Spleen (tissue), 11 donors: ENCODE measurements around the gene NKX1-1. TPM values are rescaled to one million over a fixed set of nuclear protein-coding genes. Genes with fewer than 3 reads are reported as not detected.

Experiments used
- DNase-seq: peaks from one replicate; pipeline ENCODE4 v3.0.0-alpha.2; 2020
- H3K27ac ChIP-seq, 8 donors: fragments of 200-600 bp; sonication (generic) in 7 of 8; 1 replicate in 4 of 8; 2 replicates in 4 of 8; pipeline versions ENCODE4 v1.5.0 to v1.8.0; 2016 to 2021; ENCODE audit warnings: inconsistent platforms in 4 of 8, mild to moderate bottlenecking in 4 of 8, moderate library complexity in 1 of 8
- H3K27me3 ChIP-seq, 7 donors: fragments of 200-600 bp; sonication (generic) in 6 of 7; replicated peaks in 1 of 7; 1 replicate in 4 of 7; 2 replicates in 3 of 7; pipeline versions ENCODE4 v1.5.0 to v1.8.0; 2016 to 2021; ENCODE audit warnings: inconsistent platforms in 3 of 7, mild to moderate bottlenecking in 1 of 7
- H3K36me3 ChIP-seq, 6 donors: fragments of 200-600 bp; sonication (generic) in 5 of 6; 1 replicate in 4 of 6; 2 replicates in 2 of 6; pipeline versions ENCODE4 v1.5.0 to v1.8.0; 2016 to 2021; ENCODE audit warnings: inconsistent platforms in 2 of 6
- H3K4me1 ChIP-seq, 6 donors: fragments of 200-600 bp; sonication (generic) in 5 of 6; 1 replicate in 3 of 6; 2 replicates in 3 of 6; pipeline versions ENCODE4 v1.5.0 to v1.8.0; 2016 to 2021; ENCODE audit warnings: inconsistent platforms in 3 of 6
- H3K4me3 ChIP-seq, 8 donors: fragments of 200-600 bp; sonication (generic) in 7 of 8; 1 replicate in 4 of 8; 2 replicates in 4 of 8; pipeline versions ENCODE4 v1.5.0 to v1.8.0; 2016 to 2021; ENCODE audit warnings: inconsistent platforms in 4 of 8, mild to moderate bottlenecking in 4 of 8, moderate library complexity in 2 of 8
- H3K9me3 ChIP-seq, 8 donors: fragments of 200-600 bp; sonication (generic) in 7 of 8; 1 replicate in 4 of 8; 2 replicates in 4 of 8; pipeline versions ENCODE4 v1.5.0 to v1.8.0; 2016 to 2021; ENCODE audit warnings: inconsistent platforms in 4 of 8
- POLR2A ChIP-seq, 3 donors: fragments of 450-650 bp; IDR thresholded peaks; one replicate each; pipeline ENCODE4 v1.5.1; 2017; ENCODE audit warnings: antibody characterized with exemption in 3 of 3, mild to moderate bottlenecking in 1 of 3
- POLR2AphosphoS5 ChIP-seq, 3 donors: sonication (generic); formaldehyde crosslinking; IDR thresholded peaks; one replicate each; pipeline ENCODE4 v1.5.1; 2017; ENCODE audit warnings: antibody characterized with exemption in 3 of 3
- whole genome bisulfite sequencing, 5 donors: extraction: QIAGEN DNeasy Blood & Tissue Kit in 3 of 5; methylation state at CpG; one replicate each; pipeline versions ENCODE4 v1.1.5 to v1.1.7; 2013 to 2018; 5-methylcytosine and 5-hydroxymethylcytosine counted together
- intact Hi-C: fragments of 100-400 bp; cut with DNase I; formaldehyde crosslinking; loops from one replicate; pipeline ENCODE4 v1.15.0; 2023; ENCODE audit warnings: low total_unique reads
- polyA plus RNA-seq, 3 donors: library from polyadenylated mRNA; stranded (reverse); fragments of 200-250 nt; gene quantifications; one replicate each; pipeline ENCODE4 v1.2.1, GENCODE V29; 2013
- total RNA-seq, 7 donors: library from RNA; depleted of rRNA in 3 of 7; stranded (reverse); fragments of >200 nt in 3 of 7; fragmentation: NEBNext Ultra II Directional in 4 of 7; extraction: Animal tissue kit (Norgen Biotek cat#: 25700) in 4 of 7; gene quantifications; one replicate each; pipeline versions ENCODE4 v1.1.0 to v1.2.1, GENCODE V29; 2016 to 2021
- TF ChIP-seq, protein P1 (sequence below), 11 experiments: fragments of 200-600 bp in 7 of 11; fragments of 450-650 bp in 4 of 11; sonication (generic) in 4 of 11; IDR thresholded peaks in 8 of 11; conservative IDR thresholded peaks in 3 of 11; 1 replicate in 7 of 11; 2 replicates in 4 of 11; pipeline versions ENCODE4 v1.4.0 to v1.8.0; 2016 to 2021; ENCODE audit warnings: antibody characterized with exemption in 11 of 11, inconsistent platforms in 4 of 11, mild to moderate bottlenecking in 1 of 11
- donor health status: healthy with polysubstance abuse.
- donor health status: DM: no; HTN: no; CAD: no; lungs with moderate emphysema.
- donor health status: DM: no; HTN: no; CAD: no.
- donor health status: Bipolar disorder and iron deficiency.
- donor health status: healthy.
- donor health status: DM: no; HTN: no; CAD: no.
- donor health status: DM: yes; HTN: yes; CAD: no.

Gene NKX1-1
- total and polyA plus RNA-seq, 10 donors: not detected

- peak overlapping the region in 3 of 8 donors; percentile 11 to 49 (median 21) for H3K4me3 ChIP-seq
- intact Hi-C loops: no loop called here
- WGBS, 5 donors: 6 to 15% (median 7%) methylated on average over 37 to 58 of the region's 58 CpGs
- TF ChIP-seq, protein P1, sequence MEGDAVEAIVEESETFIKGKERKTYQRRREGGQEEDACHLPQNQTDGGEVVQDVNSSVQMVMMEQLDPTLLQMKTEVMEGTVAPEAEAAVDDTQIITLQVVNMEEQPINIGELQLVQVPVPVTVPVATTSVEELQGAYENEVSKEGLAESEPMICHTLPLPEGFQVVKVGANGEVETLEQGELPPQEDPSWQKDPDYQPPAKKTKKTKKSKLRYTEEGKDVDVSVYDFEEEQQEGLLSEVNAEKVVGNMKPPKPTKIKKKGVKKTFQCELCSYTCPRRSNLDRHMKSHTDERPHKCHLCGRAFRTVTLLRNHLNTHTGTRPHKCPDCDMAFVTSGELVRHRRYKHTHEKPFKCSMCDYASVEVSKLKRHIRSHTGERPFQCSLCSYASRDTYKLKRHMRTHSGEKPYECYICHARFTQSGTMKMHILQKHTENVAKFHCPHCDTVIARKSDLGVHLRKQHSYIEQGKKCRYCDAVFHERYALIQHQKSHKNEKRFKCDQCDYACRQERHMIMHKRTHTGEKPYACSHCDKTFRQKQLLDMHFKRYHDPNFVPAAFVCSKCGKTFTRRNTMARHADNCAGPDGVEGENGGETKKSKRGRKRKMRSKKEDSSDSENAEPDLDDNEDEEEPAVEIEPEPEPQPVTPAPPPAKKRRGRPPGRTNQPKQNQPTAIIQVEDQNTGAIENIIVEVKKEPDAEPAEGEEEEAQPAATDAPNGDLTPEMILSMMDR (IDR thresholded peaks at IDR 0.05 in 8 of 11, conservative IDR thresholded peaks at IDR 0.05 in 3 of 11): no peak
- TF ChIP-seq POLR2A (IDR thresholded peaks at IDR 0.05) (no peak), POLR2AphosphoS5 (IDR thresholded peaks at IDR 0.05) (no peak)
- peaks cover 0 to 66% (median 42%) of the 10 kb centered on the region in 6 donors for H3K4me1 ChIP-seq
- no peak for DNase-seq
- H3K9me3 ChIP-seq: peaks cover 0 to 49% (median 6%) of the 10 kb centered on the region in 8 donors
- peaks cover 16 to 89% (median 85%) of the 10 kb centered on the region in 7 donors for H3K27me3 ChIP-seq
- no peak overlapping the region for H3K27ac ChIP-seq
- H3K36me3 ChIP-seq: no peaks in the 10 kb centered on the region
Observed at GRCh38 chr4:1403177-1403583, 3.1 kb downstream of the NKX1-1 start.

DNA sequence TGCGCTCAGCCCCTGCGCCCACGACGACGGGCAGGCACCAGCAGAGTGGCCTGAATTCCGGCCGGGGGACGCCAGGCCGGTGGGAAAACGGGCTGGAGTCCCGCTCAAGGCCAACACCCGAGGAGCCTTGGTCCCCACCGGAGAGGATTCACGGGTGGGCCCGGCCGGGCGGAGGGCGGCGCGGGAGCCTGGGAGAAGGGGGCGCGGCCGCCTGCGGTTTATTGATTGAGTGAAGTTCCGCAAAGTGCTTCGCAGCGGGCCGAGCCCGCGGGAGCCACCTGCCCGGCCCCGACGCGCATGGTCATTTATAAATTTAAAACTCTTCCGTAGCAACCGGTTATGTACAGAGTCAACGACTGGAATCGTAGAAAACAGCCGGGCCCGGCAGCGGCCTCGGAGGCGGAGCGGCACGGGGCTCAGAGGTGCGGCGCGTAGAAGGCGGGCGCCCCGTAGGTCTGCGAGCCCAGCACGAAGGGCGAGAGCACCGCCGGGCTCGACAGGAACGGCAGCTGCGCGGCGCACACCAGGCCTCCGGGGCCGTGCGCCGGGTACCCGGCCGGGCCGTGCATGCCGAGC lies 3.6 kb downstream of the NKX1-1 start:
- peaks cover 0 to 61% (median 41%) of the 10 kb centered on the region in 6 donors for H3K4me1 ChIP-seq
- peak overlapping the region in 1 of 8 donors; percentile 49 for H3K4me3 ChIP-seq
- H3K27ac ChIP-seq: no peak overlapping the region
- WGBS, 5 donors: 5 to 9% (median 7%) methylated on average over 23 to 69 of the region's 69 CpGs
- TF ChIP-seq POLR2AphosphoS5 (IDR thresholded peaks at IDR 0.05) (no peak), POLR2A (IDR thresholded peaks at IDR 0.05) (no peak)
- TF ChIP-seq, protein P1 (IDR thresholded peaks at IDR 0.05 in 8 of 11, conservative IDR thresholded peaks at IDR 0.05 in 3 of 11): no peak
- intact Hi-C loops: no loop called here
- DNase-seq: peak; percentile 59
- H3K36me3 ChIP-seq: no peaks in the 10 kb centered on the region
- peaks cover 0 to 49% (median 6%) of the 10 kb centered on the region in 8 donors for H3K9me3 ChIP-seq
- H3K27me3 ChIP-seq: peaks cover 14 to 84% (median 79%) of the 10 kb centered on the region in 7 donors

DNA sequence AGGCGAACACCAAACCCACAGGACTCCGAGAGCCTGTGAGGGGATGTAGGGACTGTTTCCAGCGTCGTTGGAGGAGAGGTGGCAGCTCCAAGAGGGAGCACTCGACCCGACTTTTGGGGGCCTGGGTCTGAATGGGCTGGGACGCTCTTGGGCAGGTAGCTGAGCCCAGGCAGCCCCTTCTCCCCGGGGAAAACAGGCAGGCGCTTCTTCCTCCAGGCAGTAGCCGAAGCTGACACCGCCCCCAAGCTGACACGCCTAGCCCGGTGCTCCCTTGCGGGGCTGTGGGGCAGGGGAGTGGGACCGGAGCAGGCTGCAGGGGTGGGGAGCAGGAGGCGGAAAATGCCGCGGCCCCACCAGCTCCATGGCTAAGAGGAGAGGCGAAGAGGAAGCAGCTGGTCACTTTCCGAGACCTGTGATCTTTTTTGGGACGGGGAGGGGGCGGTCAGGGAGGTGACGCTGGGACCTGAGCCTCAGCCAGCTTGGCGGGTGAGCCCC lies 4.2 kb downstream of the NKX1-1 start:
- H3K9me3 ChIP-seq: peaks cover 0 to 52% (median 6%) of the 10 kb centered on the region in 8 donors
- intact Hi-C loops: no loop called here
- peak; percentile 64 for DNase-seq
- TF ChIP-seq, protein P1 (IDR thresholded peaks at IDR 0.05 in 8 of 11, conservative IDR thresholded peaks at IDR 0.05 in 3 of 11): no peak
- TF ChIP-seq POLR2A (IDR thresholded peaks at IDR 0.05): no peak
- TF ChIP-seq POLR2AphosphoS5 (IDR thresholded peaks at IDR 0.05): no peak
- 8 to 16% (median 13%) methylated on average over 16 to 24 of the region's 24 CpGs for WGBS, 5 donors
- H3K36me3 ChIP-seq: no peaks in the 10 kb centered on the region
- H3K4me3 ChIP-seq: peak overlapping the region in 1 of 8 donors; percentile 49
- H3K4me1 ChIP-seq: peaks cover 0 to 55% (median 36%) of the 10 kb centered on the region in 6 donors
- no peak overlapping the region for H3K27ac ChIP-seq
- H3K27me3 ChIP-seq: peaks cover 12 to 78% (median 74%) of the 10 kb centered on the region in 7 donors

- Histone ChIP-seq H3K27me3 (peaks cover 8 to 73% (median 68%) of the 10 kb centered on the region in 7 donors), H3K4me1 (peaks cover 0 to 50% (median 31%) of the 10 kb centered on the region in 6 donors), H3K27ac (no peak overlapping the region), H3K36me3 (no peaks in the 10 kb centered on the region), H3K4me3 (no peak overlapping the region), H3K9me3 (peaks cover 0 to 52% (median 7%) of the 10 kb centered on the region in 8 donors)
- no peak for TF ChIP-seq POLR2A (IDR thresholded peaks at IDR 0.05)
- TF ChIP-seq POLR2AphosphoS5 (IDR thresholded peaks at IDR 0.05): no peak
- TF ChIP-seq, protein P1 (IDR thresholded peaks at IDR 0.05 in 8 of 11, conservative IDR thresholded peaks at IDR 0.05 in 3 of 11): no peak
- peak; percentile 59 for DNase-seq
- intact Hi-C loops: no loop called here
- WGBS, 5 donors: 28 to 43% (median 35%) methylated on average over 9 to 18 of the region's 18 CpGs
Observed at GRCh38 chr4:1401409-1402020, 4.7 kb downstream of the NKX1-1 start.
